Measurements from ENCODE around the gene HIPK2.

DNA sequence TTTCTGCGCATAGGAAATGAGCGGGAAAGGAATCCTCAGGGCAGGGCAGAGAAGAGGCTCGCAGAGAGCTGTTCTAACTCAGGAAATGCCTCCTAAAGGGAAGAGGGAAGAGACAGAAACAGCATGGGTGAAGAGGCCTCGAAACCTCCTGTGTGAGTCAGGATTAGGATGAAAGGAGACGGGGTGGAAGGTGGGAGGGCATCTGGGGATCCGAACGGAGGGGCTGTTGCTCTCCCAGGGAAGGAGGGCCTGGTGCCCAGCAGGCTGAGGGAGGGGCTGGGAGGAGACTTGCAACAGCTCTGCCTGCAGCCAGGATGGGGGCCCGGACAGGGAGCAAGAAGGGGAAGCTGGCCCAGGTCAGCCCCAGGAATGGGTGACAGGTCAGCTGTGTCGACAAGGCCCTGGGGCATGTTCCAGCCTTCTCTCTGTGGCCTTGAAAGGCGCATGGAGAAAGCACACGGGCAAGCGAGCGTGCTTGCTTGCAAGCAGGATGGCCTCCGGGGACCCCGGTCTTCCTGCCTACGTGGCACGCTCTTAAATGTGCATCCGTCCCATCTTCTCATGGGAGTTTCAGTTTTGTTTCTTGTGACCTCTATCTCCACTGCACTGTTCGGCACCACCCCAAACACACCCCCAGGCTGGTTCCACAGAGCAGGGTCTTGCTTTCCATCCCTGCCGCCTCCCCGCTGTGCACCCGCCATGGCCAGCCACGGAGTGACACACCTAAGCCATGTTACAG, 63.5 kb downstream of the HIPK2 start:
- TF ChIP-seq, protein P1, sequence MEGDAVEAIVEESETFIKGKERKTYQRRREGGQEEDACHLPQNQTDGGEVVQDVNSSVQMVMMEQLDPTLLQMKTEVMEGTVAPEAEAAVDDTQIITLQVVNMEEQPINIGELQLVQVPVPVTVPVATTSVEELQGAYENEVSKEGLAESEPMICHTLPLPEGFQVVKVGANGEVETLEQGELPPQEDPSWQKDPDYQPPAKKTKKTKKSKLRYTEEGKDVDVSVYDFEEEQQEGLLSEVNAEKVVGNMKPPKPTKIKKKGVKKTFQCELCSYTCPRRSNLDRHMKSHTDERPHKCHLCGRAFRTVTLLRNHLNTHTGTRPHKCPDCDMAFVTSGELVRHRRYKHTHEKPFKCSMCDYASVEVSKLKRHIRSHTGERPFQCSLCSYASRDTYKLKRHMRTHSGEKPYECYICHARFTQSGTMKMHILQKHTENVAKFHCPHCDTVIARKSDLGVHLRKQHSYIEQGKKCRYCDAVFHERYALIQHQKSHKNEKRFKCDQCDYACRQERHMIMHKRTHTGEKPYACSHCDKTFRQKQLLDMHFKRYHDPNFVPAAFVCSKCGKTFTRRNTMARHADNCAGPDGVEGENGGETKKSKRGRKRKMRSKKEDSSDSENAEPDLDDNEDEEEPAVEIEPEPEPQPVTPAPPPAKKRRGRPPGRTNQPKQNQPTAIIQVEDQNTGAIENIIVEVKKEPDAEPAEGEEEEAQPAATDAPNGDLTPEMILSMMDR (IDR thresholded peaks at IDR 0.05) = no peak
- peak in 1 of 2 donors; percentile 7 for TF ChIP-seq POLR2AphosphoS5 (IDR thresholded peaks at IDR 0.05)
- no peak for TF ChIP-seq EP300 (IDR thresholded peaks at IDR 0.05)
